Measurements from ENCODE around the gene PLXNC1.

Gene PLXNC1

DNA sequence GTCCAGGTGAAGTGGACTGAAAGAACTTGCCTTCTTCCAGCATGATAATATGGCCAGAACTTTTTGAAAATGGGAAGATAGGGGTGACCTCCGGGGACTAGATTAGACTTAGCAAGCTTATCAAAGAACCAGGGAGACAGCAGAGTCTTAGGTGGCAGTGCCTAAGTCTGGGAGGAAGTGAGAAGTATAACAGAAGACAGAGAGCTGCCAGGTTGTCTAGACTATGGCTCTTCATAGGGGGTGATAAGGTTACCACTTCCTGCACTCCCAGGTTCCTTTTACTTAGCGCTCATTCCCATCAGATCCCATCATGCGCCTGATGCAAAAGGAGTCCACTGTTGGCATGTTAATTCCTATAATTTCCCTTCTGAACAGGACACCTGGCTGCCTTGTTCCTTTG lies 69.9 kb downstream of the PLXNC1 start:
- Histone ChIP-seq H3K27ac (ENCODE audit: low read depth, low read length) (no peak overlapping the region), H3K4me1 (ENCODE audit: insufficient read depth, low read length) (no peaks in the 10 kb centered on the region), H3K9ac (ENCODE audit: low read length) (no peak overlapping the region), H3K4me3 (ENCODE audit: low read depth in 1 of 2, low read length in 2 of 2) (no peak overlapping the region), H3K9me3 (ENCODE audit: low read length) (no peaks in the 10 kb centered on the region), H3K36me3 (ENCODE audit: insufficient read depth, low read length) (no peaks in the 10 kb centered on the region), H3K27me3 (ENCODE audit: control insufficient read depth in 1 of 2, insufficient read depth in 2 of 2, low read length in 2 of 2) (no peaks in the 10 kb centered on the region)

DNA sequence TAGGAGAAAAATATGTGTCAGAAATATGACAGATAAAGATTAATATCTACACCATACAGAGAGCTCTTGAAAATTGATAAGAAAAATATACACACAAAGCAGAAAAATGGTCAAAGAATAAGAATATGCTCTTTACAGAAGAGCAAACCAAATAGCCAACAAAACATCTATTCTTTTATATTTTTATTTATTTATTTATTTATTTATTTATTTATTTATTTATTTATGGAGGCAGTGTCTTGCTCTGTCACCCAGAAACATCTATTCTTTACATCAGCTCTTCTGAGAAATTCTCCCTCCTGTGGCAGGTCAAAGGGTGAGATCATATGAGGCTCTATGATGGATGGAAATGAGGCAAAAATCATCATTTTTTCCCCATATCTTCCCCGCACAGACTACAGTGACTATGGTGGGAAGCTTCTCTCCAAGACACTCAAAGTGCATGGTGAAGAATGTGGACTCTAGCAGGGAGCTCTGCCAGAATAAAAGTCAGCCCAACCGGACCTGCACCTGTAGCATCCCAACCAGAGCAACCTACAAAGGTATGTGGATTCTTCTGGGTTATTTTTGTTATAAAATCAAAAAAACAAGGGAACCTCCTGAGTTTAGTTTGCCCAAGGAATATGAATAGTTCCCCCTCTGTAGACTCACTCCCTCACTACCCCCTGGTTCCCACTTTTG lies 71.4 kb downstream of the PLXNC1 start:
- H3K27me3 ChIP-seq (ENCODE audit: control insufficient read depth in 1 of 2, insufficient read depth in 2 of 2, low read length in 2 of 2), result no peaks in the 10 kb centered on the region
- no peak overlapping the region for H3K4me3 ChIP-seq (ENCODE audit: low read depth in 1 of 2, low read length in 2 of 2)
- H3K9me3 ChIP-seq (ENCODE audit: low read length), result no peaks in the 10 kb centered on the region
- no peak overlapping the region for H3K27ac ChIP-seq (ENCODE audit: low read depth, low read length)
- H3K36me3 ChIP-seq (ENCODE audit: insufficient read depth, low read length), result no peaks in the 10 kb centered on the region
- no peak overlapping the region for H3K9ac ChIP-seq (ENCODE audit: low read length)
- H3K4me1 ChIP-seq (ENCODE audit: insufficient read depth, low read length), result no peaks in the 10 kb centered on the region

DNA sequence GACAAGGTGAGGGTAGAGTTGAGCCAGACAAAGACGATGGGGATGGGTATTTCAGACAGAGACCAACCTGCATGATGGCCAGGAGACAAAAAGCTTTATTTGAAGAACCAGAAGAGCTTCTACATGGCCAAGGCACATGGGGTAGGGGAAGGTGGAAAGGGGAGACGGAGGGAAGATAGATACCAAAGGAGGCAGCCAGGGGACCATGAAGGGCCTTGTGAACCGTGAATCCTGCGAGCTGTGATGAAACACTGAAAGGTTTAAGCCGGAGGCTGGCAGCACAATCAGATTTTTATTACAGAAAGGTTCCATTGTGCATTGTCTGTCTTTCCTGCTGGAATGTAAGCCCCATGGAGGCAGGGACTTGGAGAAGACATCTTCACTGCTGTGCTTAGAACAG lies 72.4 kb downstream of the PLXNC1 start:
- Histone ChIP-seq H3K27me3 (ENCODE audit: control insufficient read depth in 1 of 2, insufficient read depth in 2 of 2, low read length in 2 of 2) (no peaks in the 10 kb centered on the region), H3K4me3 (ENCODE audit: low read depth in 1 of 2, low read length in 2 of 2) (no peak overlapping the region), H3K9ac (ENCODE audit: low read length) (no peak overlapping the region), H3K9me3 (ENCODE audit: low read length) (no peaks in the 10 kb centered on the region), H3K4me1 (ENCODE audit: insufficient read depth, low read length) (no peaks in the 10 kb centered on the region), H3K27ac (ENCODE audit: low read depth, low read length) (no peak overlapping the region), H3K36me3 (ENCODE audit: insufficient read depth, low read length) (no peaks in the 10 kb centered on the region)

DNA sequence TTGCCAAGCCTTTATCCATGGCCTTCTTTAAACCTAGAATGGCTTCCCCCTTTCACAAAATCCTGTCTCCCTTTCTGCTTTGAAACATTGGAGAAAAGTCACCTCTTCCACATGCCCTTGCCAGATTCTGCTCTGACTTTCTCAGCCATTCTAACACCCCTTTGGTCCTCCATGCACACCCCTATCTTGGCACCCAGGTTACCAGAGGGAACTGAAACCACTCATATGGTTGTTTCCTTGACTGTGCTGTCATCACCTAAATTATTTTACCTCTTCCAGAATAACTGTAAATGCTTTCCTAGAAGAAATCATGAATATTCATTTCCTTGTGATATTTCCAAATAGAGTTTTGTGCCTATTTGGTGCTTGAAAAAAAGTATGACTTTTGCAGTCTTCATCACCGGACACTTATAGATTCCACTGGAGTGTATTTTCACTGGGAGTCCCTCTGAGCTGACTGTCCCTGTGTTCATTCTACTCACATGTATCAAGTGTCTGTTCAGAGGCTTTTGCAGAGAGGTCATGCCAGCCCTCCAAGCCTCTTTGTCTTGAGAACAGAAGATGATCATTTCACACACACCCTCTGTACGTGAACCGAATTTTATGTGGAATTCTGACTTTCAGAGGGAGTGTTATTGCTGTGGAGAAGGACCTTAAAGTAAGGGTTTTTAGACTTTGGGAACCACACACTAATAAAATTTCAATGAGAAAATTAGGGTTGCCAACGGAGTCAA lies 74.1 kb downstream of the PLXNC1 start:
- H3K27me3 ChIP-seq (ENCODE audit: control insufficient read depth in 1 of 2, insufficient read depth in 2 of 2, low read length in 2 of 2), result no peaks in the 10 kb centered on the region

DNA sequence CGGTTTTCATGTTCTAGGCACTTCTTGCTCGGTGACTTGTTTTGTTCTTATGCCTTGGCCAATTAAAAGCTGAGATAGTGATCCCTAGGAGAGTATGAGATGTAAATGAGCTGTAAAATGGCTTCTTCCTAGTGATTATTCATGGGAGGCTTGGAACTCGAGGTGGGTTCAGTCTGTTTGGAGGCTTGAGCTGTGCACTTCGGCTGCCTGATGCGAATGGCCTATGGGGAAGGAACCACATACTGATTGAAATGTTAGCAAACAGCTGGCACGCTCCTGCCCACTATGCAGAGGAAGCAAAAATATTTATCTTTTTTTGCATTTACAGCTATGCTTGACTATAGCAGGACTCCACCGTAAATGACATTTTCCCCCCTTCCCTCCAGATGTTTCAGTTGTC lies 75.5 kb downstream of the PLXNC1 start:
- Histone ChIP-seq H3K9me3 (ENCODE audit: low read length) (no peaks in the 10 kb centered on the region), H3K9ac (ENCODE audit: low read length) (no peak overlapping the region)

More for the DNA sequence above, 74.1 kb downstream of the PLXNC1 start:
- H3K36me3 ChIP-seq (ENCODE audit: insufficient read depth, low read length), result no peaks in the 10 kb centered on the region
- no peaks in the 10 kb centered on the region for H3K9me3 ChIP-seq (ENCODE audit: low read length)
- H3K4me1 ChIP-seq (ENCODE audit: insufficient read depth, low read length), result no peaks in the 10 kb centered on the region
- no peak overlapping the region for H3K9ac ChIP-seq (ENCODE audit: low read length)
- H3K4me3 ChIP-seq (ENCODE audit: low read depth in 1 of 2, low read length in 2 of 2), result no peak overlapping the region
- no peak overlapping the region for H3K27ac ChIP-seq (ENCODE audit: low read depth, low read length)

DNA sequence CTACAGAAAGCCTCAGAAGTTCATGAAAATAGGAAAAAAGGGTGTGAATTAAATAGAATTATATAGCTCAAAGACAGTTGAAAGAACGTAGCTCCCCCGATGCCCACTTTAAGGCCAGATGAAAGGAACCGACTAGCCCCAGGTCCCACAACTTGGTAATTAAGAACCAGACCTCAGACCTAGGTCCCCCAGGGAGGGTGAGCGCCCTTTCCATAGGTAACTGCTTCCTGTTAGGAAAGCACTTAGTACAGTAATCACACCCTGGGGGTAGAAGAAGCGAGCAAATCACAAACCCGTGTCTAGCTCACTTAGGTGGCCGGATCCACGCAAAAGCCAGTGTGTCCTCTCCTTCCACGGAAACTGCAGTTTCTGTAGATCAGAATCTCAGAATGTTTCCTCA lies 77.1 kb downstream of the PLXNC1 start:
- Histone ChIP-seq H3K4me3 (ENCODE audit: low read depth in 1 of 2, low read length in 2 of 2) (no peak overlapping the region), H3K9me3 (ENCODE audit: low read length) (no peaks in the 10 kb centered on the region), H3K27me3 (ENCODE audit: control insufficient read depth in 1 of 2, insufficient read depth in 2 of 2, low read length in 2 of 2) (no peaks in the 10 kb centered on the region), H3K9ac (ENCODE audit: low read length) (no peak overlapping the region), H3K27ac (ENCODE audit: low read depth, low read length) (no peak overlapping the region), H3K36me3 (ENCODE audit: insufficient read depth, low read length) (no peaks in the 10 kb centered on the region), H3K4me1 (ENCODE audit: insufficient read depth, low read length) (no peaks in the 10 kb centered on the region)

More for the DNA sequence above, 75.5 kb downstream of the PLXNC1 start:
- no peak overlapping the region for H3K27ac ChIP-seq (ENCODE audit: low read depth, low read length)
- H3K4me3 ChIP-seq (ENCODE audit: low read depth in 1 of 2, low read length in 2 of 2), result no peak overlapping the region
- no peaks in the 10 kb centered on the region for H3K4me1 ChIP-seq (ENCODE audit: insufficient read depth, low read length)
- no peaks in the 10 kb centered on the region for H3K27me3 ChIP-seq (ENCODE audit: control insufficient read depth in 1 of 2, insufficient read depth in 2 of 2, low read length in 2 of 2)
- H3K36me3 ChIP-seq (ENCODE audit: insufficient read depth, low read length), result no peaks in the 10 kb centered on the region

DNA sequence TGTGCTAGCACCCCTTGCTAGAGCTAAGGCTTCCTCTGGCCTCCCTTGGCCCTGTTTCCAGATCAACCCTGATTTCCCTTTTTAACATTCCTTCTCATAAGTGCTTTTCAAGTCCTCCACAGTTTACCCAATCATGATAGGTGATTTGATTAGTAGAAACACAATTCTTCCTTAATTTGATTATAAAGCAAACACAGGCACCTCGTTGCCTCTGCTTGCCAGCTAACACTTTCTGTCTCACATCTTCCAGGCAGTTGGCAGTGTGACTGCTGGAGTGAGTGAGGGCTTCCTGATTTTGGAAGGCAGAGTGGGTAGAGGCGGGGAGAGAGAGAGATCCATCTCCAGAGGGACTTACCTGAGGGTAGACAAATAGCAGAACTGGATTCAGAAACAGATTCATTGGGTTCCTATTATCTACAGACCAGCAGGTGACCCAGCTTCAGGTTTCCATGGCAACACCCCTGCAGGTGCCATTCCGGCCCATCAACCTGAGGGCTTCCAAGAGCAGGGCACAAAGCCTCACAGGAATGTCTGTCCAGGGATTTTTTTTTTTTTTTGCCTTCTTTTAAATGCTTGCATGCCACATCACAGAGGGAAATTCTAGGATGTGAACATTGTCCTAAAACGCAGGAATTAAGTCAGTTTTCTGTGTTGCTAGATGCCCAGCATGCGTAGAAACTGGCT lies 77.7 kb downstream of the PLXNC1 start:
- no peaks in the 10 kb centered on the region for H3K9me3 ChIP-seq (ENCODE audit: low read length)
- no peak overlapping the region for H3K4me3 ChIP-seq (ENCODE audit: low read depth in 1 of 2, low read length in 2 of 2)
- no peak overlapping the region for H3K9ac ChIP-seq (ENCODE audit: low read length)
- H3K27ac ChIP-seq (ENCODE audit: low read depth, low read length), result no peak overlapping the region
- H3K27me3 ChIP-seq (ENCODE audit: control insufficient read depth in 1 of 2, insufficient read depth in 2 of 2, low read length in 2 of 2), result no peaks in the 10 kb centered on the region
- H3K36me3 ChIP-seq (ENCODE audit: insufficient read depth, low read length), result no peaks in the 10 kb centered on the region
- H3K4me1 ChIP-seq (ENCODE audit: insufficient read depth, low read length), result no peaks in the 10 kb centered on the region

DNA sequence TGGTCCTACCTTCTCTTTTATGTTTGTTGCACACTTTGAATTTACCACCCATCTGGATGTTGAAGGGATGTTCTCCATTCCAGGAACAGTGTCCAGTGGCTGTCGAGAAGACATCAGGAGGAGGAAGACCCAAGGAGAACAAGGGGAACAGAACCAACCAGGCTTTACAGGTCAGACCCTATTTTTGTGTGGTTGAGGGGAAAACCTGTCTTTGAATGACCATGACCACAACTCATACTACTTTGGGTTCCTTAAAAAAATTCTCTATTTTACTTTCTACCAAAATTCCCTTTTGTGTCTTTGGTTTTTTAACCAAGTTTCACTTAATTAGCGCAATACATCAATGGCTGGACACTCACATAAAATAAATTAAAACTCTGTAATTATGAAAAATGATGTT lies 78.7 kb downstream of the PLXNC1 start:
- Histone ChIP-seq H3K36me3 (ENCODE audit: insufficient read depth, low read length) (no peaks in the 10 kb centered on the region), H3K9ac (ENCODE audit: low read length) (no peak overlapping the region), H3K4me1 (ENCODE audit: insufficient read depth, low read length) (no peaks in the 10 kb centered on the region), H3K4me3 (ENCODE audit: low read depth in 1 of 2, low read length in 2 of 2) (no peak overlapping the region), H3K27ac (ENCODE audit: low read depth, low read length) (no peak overlapping the region), H3K9me3 (ENCODE audit: low read length) (no peaks in the 10 kb centered on the region), H3K27me3 (ENCODE audit: control insufficient read depth in 1 of 2, insufficient read depth in 2 of 2, low read length in 2 of 2) (no peaks in the 10 kb centered on the region)

DNA sequence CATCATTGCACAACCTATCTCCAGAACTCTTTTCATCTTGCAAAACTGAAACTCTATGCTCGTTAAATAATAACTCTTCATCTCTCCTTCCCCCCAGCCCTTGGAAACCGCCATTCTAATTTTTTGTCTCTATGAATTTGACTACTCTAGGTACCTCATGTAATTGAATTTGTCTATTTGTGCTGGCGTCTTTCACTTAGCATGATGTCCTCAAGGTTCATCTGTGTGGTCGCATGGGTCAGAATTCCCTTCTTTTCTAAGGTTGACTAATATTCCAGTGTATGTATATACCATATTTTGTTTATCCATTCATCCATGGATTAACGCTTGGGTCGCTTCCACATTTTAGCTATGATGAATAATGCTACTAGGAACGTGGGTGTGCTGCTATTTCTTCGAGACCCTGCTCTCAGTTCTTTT lies 80.1 kb downstream of the PLXNC1 start:
- no peak overlapping the region for H3K9ac ChIP-seq (ENCODE audit: low read length)
- no peaks in the 10 kb centered on the region for H3K36me3 ChIP-seq (ENCODE audit: insufficient read depth, low read length)
- no peaks in the 10 kb centered on the region for H3K27me3 ChIP-seq (ENCODE audit: control insufficient read depth in 1 of 2, insufficient read depth in 2 of 2, low read length in 2 of 2)
- no peaks in the 10 kb centered on the region for H3K9me3 ChIP-seq (ENCODE audit: low read length)
- H3K4me3 ChIP-seq (ENCODE audit: low read depth in 1 of 2, low read length in 2 of 2), result no peak overlapping the region
- H3K27ac ChIP-seq (ENCODE audit: low read depth, low read length), result no peak overlapping the region
- H3K4me1 ChIP-seq (ENCODE audit: insufficient read depth, low read length), result no peaks in the 10 kb centered on the region

DNA sequence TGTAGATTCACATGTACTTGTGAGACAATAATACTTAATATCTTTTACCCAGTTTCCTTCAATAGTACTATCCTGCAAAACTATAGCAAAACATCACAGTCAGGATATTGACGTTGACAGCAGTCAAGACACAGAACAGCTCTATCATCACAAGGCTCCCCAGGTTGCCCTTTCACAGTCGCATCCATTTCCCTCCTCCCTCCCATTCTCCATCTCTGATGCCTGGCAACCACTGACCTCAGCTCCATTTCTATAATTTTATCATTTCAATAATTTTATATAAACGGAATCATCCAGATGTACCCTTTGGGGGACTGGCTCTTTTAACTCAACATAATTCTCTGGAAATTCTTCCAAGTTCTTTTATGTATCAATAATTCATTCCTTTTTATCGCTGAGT lies 81.5 kb downstream of the PLXNC1 start:
- Histone ChIP-seq H3K36me3 (ENCODE audit: insufficient read depth, low read length) (no peaks in the 10 kb centered on the region), H3K27me3 (ENCODE audit: control insufficient read depth in 1 of 2, insufficient read depth in 2 of 2, low read length in 2 of 2) (no peaks in the 10 kb centered on the region), H3K4me3 (ENCODE audit: low read depth in 1 of 2, low read length in 2 of 2) (no peak overlapping the region), H3K4me1 (ENCODE audit: insufficient read depth, low read length) (no peaks in the 10 kb centered on the region), H3K9ac (ENCODE audit: low read length) (no peak overlapping the region), H3K9me3 (ENCODE audit: low read length) (no peaks in the 10 kb centered on the region), H3K27ac (ENCODE audit: low read depth, low read length) (no peak overlapping the region)

DNA sequence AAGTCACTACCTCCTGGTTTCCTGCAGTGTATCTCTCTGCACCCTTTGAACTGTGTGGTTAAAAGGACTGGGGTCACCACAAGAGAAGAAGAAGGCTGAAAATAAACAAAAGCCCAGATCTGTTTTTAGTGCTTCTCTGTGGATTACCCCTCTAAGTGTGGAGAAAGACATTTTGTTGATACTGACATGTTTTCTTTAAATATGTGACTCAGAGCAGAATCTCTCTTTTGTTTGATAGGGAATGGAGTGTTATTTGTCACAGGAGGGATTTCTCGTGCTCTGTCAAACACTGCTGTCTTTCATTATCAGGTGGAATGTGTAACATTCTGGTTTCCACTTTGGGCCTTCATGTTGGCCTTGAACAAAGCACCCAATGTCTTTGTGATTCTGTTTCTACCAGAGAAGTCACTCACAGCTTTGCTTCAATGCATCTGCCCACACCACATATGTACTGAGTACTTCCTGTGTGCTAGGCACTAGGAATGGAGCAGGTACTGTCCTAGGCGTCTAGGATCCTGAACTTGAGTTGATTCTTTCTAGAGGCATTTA lies 82.1 kb downstream of the PLXNC1 start:
- H3K9ac ChIP-seq (ENCODE audit: low read length), result no peak overlapping the region
- no peaks in the 10 kb centered on the region for H3K9me3 ChIP-seq (ENCODE audit: low read length)
- no peaks in the 10 kb centered on the region for H3K4me1 ChIP-seq (ENCODE audit: insufficient read depth, low read length)
- H3K27ac ChIP-seq (ENCODE audit: low read depth, low read length), result no peak overlapping the region
- no peak overlapping the region for H3K4me3 ChIP-seq (ENCODE audit: low read depth in 1 of 2, low read length in 2 of 2)
- no peaks in the 10 kb centered on the region for H3K36me3 ChIP-seq (ENCODE audit: insufficient read depth, low read length)
- no peaks in the 10 kb centered on the region for H3K27me3 ChIP-seq (ENCODE audit: control insufficient read depth in 1 of 2, insufficient read depth in 2 of 2, low read length in 2 of 2)

Data from muscle layer of colon (tissue), 2 donors.